ENCODE measurements around the gene DGKZ.
"Not testable (repeated sequence)": the region's sequence is repeated elsewhere in the genome, so short reads cannot be mapped to it uniquely, and the experiment has no call there.

DGKZ gene, protein sequence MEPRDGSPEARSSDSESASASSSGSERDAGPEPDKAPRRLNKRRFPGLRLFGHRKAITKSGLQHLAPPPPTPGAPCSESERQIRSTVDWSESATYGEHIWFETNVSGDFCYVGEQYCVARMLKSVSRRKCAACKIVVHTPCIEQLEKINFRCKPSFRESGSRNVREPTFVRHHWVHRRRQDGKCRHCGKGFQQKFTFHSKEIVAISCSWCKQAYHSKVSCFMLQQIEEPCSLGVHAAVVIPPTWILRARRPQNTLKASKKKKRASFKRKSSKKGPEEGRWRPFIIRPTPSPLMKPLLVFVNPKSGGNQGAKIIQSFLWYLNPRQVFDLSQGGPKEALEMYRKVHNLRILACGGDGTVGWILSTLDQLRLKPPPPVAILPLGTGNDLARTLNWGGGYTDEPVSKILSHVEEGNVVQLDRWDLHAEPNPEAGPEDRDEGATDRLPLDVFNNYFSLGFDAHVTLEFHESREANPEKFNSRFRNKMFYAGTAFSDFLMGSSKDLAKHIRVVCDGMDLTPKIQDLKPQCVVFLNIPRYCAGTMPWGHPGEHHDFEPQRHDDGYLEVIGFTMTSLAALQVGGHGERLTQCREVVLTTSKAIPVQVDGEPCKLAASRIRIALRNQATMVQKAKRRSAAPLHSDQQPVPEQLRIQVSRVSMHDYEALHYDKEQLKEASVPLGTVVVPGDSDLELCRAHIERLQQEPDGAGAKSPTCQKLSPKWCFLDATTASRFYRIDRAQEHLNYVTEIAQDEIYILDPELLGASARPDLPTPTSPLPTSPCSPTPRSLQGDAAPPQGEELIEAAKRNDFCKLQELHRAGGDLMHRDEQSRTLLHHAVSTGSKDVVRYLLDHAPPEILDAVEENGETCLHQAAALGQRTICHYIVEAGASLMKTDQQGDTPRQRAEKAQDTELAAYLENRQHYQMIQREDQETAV

DNA sequence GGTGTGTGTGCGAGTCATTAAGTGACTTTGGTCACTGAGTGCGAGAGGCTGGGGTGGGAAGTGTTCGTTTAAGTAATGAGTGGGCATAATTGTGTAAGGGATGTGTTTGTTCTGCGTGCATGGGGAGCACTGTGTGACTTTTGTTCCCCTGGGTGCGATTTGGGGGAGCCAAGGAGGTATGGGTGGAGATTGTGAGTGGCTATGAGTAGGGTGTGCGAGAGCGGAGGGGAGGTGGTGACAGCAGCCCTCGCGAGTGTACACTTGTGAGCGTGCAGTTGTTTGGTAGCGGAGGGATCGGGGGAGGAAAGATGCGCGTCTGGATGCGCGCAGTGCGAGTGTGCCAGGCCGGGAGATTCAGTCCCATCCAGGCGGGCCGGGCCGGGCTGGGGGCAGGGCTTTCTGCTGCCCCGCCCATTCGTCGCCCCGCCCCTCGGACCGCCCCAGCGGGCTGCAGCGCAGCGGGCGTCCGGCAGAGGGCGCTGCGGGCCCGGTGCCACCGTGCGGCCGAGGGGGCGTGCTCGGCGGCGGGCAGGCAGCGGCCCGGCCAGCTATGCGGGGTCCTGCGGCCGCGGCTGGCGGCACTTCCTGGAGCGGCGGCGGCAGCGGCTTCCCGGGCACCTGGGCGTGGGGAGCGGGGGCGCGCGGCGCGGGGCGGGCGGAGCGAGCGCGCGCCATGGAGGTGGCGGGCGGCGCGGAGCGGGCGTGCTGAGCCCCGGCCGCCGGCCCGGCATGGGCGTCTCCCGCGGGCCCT, at the start of gene DGKZ:
Gene DGKZ, plus strand, starts transcription at position 578 of the 751 bp plus-strand sequence. CDS start 197 bp downstream, outside the sequence.
- TF ChIP-seq, protein P1, sequence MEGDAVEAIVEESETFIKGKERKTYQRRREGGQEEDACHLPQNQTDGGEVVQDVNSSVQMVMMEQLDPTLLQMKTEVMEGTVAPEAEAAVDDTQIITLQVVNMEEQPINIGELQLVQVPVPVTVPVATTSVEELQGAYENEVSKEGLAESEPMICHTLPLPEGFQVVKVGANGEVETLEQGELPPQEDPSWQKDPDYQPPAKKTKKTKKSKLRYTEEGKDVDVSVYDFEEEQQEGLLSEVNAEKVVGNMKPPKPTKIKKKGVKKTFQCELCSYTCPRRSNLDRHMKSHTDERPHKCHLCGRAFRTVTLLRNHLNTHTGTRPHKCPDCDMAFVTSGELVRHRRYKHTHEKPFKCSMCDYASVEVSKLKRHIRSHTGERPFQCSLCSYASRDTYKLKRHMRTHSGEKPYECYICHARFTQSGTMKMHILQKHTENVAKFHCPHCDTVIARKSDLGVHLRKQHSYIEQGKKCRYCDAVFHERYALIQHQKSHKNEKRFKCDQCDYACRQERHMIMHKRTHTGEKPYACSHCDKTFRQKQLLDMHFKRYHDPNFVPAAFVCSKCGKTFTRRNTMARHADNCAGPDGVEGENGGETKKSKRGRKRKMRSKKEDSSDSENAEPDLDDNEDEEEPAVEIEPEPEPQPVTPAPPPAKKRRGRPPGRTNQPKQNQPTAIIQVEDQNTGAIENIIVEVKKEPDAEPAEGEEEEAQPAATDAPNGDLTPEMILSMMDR (conservative IDR thresholded peaks at IDR 0.05; ENCODE audit: low read depth, low read length): peak; percentile 36
- no peak for DNase-seq (ENCODE audit: low read depth)
- peak within 1 kb of the TSS; percentile 81 for H3K4me3 ChIP-seq (ENCODE audit: low read length)

DNA sequence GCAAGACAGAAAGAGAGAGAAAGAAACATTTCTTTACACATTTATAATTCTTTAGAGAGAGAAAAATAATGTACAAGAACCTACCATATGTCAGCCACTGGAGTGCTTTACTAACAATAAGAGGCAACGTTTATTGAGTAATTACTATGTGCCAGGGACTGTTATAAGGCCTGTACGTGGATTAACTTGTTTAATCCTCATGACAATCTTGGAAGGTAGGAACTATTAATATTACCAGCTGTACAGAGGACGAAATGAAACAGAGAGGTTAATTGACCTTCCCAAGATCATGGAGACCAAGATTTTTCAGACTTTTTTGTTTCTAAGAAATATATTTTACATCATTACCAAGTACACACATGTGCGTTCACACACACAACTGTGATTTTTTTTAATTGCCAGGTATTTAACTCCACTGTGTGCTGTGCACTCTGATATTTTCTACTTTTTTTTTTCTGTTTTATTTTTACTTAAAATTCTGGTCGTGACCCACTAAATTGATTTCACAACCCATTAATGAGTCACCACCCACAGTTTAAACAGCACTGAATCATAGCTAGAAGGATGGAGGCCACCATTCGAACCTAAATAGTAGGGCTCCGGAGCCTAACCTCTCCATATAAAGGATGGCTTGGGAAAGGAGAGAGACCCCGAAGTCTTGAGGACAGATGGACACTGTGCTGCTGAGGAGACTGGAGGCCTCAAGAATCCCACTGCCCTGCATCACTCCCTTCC, 48.4 kb upstream of the DGKZ start:
- no peak overlapping the region for H3K4me3 ChIP-seq (ENCODE audit: low read length)
- DNase-seq (ENCODE audit: low read depth): no peak
- TF ChIP-seq, protein P1 (conservative IDR thresholded peaks at IDR 0.05; ENCODE audit: low read depth, low read length): no peak

DNA sequence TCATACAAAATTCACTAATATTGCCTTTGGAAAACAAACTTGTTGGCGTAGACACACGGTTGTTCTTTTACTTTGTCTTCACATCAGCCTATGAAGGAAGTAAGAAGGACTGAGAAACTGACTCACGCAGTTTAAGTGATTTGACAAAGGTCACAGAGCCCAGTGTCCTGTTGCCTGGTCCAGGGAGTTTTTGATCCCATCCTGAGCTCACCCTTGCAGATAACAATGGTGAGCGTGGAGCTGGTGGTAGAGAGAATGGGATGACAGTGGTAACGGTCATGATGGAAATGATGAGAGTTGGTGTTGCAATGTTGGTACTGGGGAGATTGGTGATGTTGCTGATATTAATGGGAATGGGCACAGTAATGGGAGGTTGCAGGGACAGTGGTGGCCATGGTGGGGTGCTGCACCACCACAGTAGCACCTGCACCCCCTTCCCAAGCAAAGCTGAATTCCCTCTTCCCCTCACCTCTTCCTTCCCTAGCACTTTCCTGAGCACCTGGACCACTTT, 47.8 kb upstream of the DGKZ start:
- DNase-seq (ENCODE audit: low read depth): no peak
- TF ChIP-seq, protein P1 (conservative IDR thresholded peaks at IDR 0.05; ENCODE audit: low read depth, low read length): no peak
- H3K4me3 ChIP-seq (ENCODE audit: low read length): no peak overlapping the region

DNA sequence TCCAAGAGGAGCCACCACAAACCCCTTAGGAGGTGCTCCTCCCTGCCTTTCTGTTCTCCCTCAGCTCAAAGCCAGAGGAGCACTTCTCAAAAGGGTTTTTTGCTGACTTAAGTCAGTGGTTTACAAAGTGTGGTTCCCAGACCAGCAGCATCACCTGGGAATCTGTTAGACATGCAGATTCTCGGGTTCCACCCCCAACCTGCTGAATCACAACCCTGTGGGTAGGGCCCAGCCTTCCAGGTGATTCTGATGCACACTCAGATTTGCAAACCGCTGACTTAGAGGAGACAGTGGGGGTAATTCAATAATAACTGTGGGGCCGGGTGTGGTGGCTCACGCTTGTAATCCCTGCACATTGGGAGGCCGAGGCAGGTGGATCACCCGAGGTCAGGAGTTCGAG, 47.0 kb upstream of the DGKZ start:
- TF ChIP-seq, protein P1 (conservative IDR thresholded peaks at IDR 0.05; ENCODE audit: low read depth, low read length): no peak
- DNase-seq (ENCODE audit: low read depth): no peak
- no peak overlapping the region for H3K4me3 ChIP-seq (ENCODE audit: low read length)

DNA sequence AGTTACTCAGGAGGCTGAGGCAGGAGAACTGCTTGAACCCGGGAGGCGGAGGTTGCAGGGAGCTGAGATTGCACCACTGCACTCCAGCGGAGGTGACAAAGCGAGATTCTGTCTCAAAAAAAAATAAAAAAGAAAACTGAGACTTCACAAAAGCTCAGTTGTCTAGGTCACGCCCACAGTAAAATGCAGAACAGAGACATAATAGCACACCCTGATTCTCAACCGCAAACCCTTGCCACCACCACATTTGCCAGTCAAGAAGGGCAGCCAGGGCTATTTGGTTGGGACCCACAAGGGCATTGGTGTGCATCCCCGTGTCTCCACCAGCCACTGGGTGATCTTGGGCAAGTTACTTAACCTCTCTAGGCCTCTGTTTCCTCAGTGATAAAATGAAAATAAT, 44.4 kb upstream of the DGKZ start:
- no peak overlapping the region for H3K4me3 ChIP-seq (ENCODE audit: low read length)
- TF ChIP-seq, protein P1 (conservative IDR thresholded peaks at IDR 0.05; ENCODE audit: low read depth, low read length): no peak
- no peak for DNase-seq (ENCODE audit: low read depth)

DNA sequence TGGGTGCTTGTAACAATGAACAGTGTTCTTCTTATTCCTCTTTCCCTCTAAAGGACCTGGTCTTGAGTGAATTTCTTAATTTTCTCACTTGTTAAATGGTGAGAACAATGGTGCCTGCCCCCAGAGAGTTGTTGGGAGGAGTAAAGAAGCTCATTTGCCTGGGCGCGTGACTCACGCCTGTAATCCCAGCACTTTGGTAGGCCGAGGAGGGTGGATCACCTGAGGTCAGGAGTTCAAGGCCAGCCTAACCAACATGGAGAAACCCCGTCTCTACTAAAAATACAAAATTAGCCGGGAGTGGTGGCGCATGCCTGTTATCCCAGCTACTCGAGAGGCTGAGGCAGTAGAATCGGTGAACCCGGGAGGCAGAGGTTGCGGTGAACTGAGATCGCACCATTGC, 43.2 kb upstream of the DGKZ start:
- DNase-seq (ENCODE audit: low read depth); H3K4me3 ChIP-seq (ENCODE audit: low read length): not testable (repeated sequence)
